Activated CD4-positive, alpha-beta T cell treated with anti-CD3 and anti-CD28 coated beads for 36 hours (primary cell): ENCODE results near the gene MAP3K7CL. TPM values are rescaled to one million over a fixed set of nuclear protein-coding genes. Genes with fewer than 3 reads are reported as not detected.

Experiments
- ATAC-seq: fragments of 200-7000 bp; cut with Tn5 transposase; one replicate; pipeline ENCODE4 v1.10.0; 2021; ENCODE audit warnings: mild to moderate bottlenecking, moderate library complexity
- CTCF ChIA-PET: fragments of 350-600 bp; sonication (Branson Sonifier 250); formaldehyde crosslinking; loops from one replicate; lab custom pipeline; 2021; ENCODE audit warnings: antibody characterized with exemption; lab: Charles Lee
- POLR2A ChIA-PET: fragments of 350-600 bp; sonication (Branson Sonifier 250); formaldehyde crosslinking; loops from one replicate; lab custom pipeline; 2021; ENCODE audit warnings: antibody characterized with exemption, inconsistent platforms; lab: Charles Lee
- DNase-seq: peaks from one replicate; pipeline ENCODE4 v3.0.0-alpha.2; 2020
- H3K27ac Mint-ChIP-seq: one replicate; pipeline ENCODE4 v1.8.0; 2021; ENCODE audit warnings: mixed read lengths
- H3K27me3 Mint-ChIP-seq: one replicate; pipeline ENCODE4 v1.8.0; 2021; ENCODE audit warnings: mixed read lengths
- H3K36me3 Mint-ChIP-seq: one replicate; pipeline ENCODE4 v1.8.0; 2021; ENCODE audit warnings: low read depth, mixed read lengths
- H3K4me1 Mint-ChIP-seq: one replicate; pipeline ENCODE4 v1.8.0; 2021; ENCODE audit warnings: mixed read lengths
- H3K4me3 Mint-ChIP-seq: one replicate; pipeline ENCODE4 v1.8.0; 2021; ENCODE audit warnings: mild to moderate bottlenecking, moderate library complexity, mixed read lengths
- H3K9me3 Mint-ChIP-seq: one replicate; pipeline ENCODE4 v1.8.0; 2021; ENCODE audit warnings: low read depth, mixed read lengths
- intact Hi-C, 2 experiments: fragments of 100-400 bp; cut with DNase I in 1 of 2; cut with micrococcal nuclease in 1 of 2; formaldehyde crosslinking; loops; one replicate each; pipeline versions ENCODE4 v1.14.2 to v1.15.1; 2022 to 2024; cut with DNase I, micrococcal nuclease
- total RNA-seq, 2 experiments: library from RNA; stranded (reverse); gene quantifications; one replicate each; pipeline ENCODE4 v1.2.3, GENCODE V29; 2021

The MAP3K7CL gene
- total RNA-seq, 2 experiments from 2014 or later, result 4.9 to 5.6 TPM

- Mint-ChIP-seq H3K36me3 (no peaks in the 10 kb centered on the region), H3K27ac (no peak overlapping the region), H3K4me1 (peaks cover 17% of the 10 kb centered on the region), H3K4me3 (no peak overlapping the region), H3K27me3 (no peaks in the 10 kb centered on the region), H3K9me3 (no peaks in the 10 kb centered on the region)
- ChIA-PET CTCF (no interaction called here), POLR2A (no interaction called here)
- intact Hi-C loops, result loop anchor here in 1 of 2 experiments (5.0 kb wide), 1 partner anchor 48 kb away; no protein-coding TSS in a partner anchor
- ATAC-seq, result no peak
- no peak for DNase-seq
Measured at GRCh38 chr21:29184037-29184436, 53.6 kb downstream of the MAP3K7CL start.

- DNase-seq (no peak), ATAC-seq (no peak)
- ChIA-PET POLR2A (no interaction called here), CTCF (interaction anchor here (0.8 kb wide), 1 partner anchor 9 kb away, joined by 3 read pairs; no protein-coding TSS in a partner anchor)
- Mint-ChIP-seq H3K4me3 (no peak overlapping the region), H3K27me3 (no peaks in the 10 kb centered on the region), H3K9me3 (no peaks in the 10 kb centered on the region), H3K36me3 (no peaks in the 10 kb centered on the region), H3K4me1 (peaks cover 17% of the 10 kb centered on the region), H3K27ac (no peak overlapping the region)
- intact Hi-C loops, result no loop called here
Measured at GRCh38 chr21:29185172-29185571, 54.7 kb downstream of the MAP3K7CL start.

DNA sequence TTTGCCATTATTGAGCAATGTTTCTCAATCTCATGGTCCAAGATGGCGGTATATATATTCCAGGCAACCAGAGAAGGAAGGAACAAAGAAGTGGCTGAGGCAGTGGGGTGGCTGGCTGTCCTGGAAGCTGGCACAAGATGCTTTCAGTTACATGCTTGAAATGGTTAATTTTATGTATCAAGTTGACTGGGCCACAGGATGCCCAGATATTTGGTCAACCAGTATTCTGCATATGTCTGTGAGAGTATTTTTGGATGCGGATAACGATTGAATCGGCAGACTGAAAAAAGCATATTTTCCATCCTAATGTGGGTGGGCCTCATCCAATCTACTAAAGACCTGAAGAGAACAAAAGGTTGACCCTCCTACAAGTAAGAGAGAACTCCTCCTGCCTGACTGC, 55.2 kb downstream of the MAP3K7CL start:
- CTCF ChIA-PET, result no interaction called here
- DNase-seq, result no peak
- intact Hi-C loops, result no loop called here

DNA sequence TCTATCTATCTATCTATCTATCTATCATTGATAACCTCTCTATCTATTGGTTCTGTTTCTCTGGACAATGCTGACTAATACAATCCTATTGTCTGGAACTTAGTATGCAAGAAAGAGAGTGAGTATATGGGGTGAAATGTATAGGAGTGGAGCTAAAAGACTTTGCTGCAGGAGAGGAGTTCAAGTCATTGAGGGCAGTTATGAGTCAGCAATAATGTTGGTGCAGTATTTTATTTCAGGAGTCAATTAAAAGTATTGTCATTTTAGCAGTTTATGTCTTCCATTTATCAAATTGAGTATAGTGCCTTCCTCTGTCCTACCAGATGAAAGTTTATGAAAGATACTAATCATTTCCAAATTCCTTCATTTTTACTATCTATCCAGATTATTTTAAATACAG, 55.8 kb downstream of the MAP3K7CL start:
- H3K9me3 Mint-ChIP-seq, result no peaks in the 10 kb centered on the region
- ATAC-seq (no peak), DNase-seq (no peak)
- CTCF ChIA-PET, result interaction anchor here (1.0 to 1.3 kb wide), 2 partner anchors 12 to 15 kb away, joined by 3 read pairs; no protein-coding TSS in a partner anchor
- POLR2A ChIA-PET, result no interaction called here
- no peaks in the 10 kb centered on the region for H3K36me3 Mint-ChIP-seq
- intact Hi-C loops, result no loop called here
- H3K27ac Mint-ChIP-seq, result no peak overlapping the region
- no peaks in the 10 kb centered on the region for H3K27me3 Mint-ChIP-seq
- no peak overlapping the region for H3K4me3 Mint-ChIP-seq
- peaks cover 17% of the 10 kb centered on the region for H3K4me1 Mint-ChIP-seq

More for the DNA sequence above, 55.2 kb downstream of the MAP3K7CL start:
- Mint-ChIP-seq H3K4me1 (peaks cover 17% of the 10 kb centered on the region), H3K27ac (no peak overlapping the region), H3K9me3 (no peaks in the 10 kb centered on the region), H3K27me3 (no peaks in the 10 kb centered on the region), H3K4me3 (no peak overlapping the region), H3K36me3 (no peaks in the 10 kb centered on the region)
- POLR2A ChIA-PET, result no interaction called here
- no peak for ATAC-seq

DNA sequence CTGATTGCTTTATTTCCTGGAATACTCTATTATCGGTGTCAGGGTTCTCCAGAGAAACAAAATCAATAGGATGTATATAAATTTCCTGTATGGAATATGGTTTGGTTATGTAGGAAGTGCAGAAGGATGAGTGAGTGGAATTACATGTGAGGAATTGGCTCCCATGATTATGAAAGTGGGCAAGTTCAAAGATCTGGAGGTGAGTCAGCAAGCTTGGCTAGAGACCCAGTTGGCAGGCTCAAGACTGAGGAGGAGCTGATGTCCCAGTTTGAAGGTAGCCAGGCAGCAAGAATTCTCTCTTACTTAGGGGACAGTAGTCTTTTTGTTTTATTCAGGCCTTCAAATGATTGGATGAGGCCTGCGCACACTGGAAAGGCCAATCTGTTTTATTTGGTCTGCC, 57.5 kb downstream of the MAP3K7CL start:
- H3K4me1 Mint-ChIP-seq, result peaks cover 2% of the 10 kb centered on the region
- H3K9me3 Mint-ChIP-seq, result no peaks in the 10 kb centered on the region
- no peak overlapping the region for H3K27ac Mint-ChIP-seq
- CTCF ChIA-PET, result interaction anchor here (1.1 kb wide), 1 partner anchor 23 kb away, joined by 3 read pairs; no protein-coding TSS in a partner anchor
- H3K27me3 Mint-ChIP-seq, result peaks cover 2% of the 10 kb centered on the region
- ATAC-seq, result no peak
- intact Hi-C loops, result no loop called here
- H3K36me3 Mint-ChIP-seq, result no peaks in the 10 kb centered on the region
- no peak overlapping the region for H3K4me3 Mint-ChIP-seq
- DNase-seq, result no peak
- POLR2A ChIA-PET, result no interaction called here

- intact Hi-C loops, result no loop called here
- Mint-ChIP-seq H3K36me3 (no peaks in the 10 kb centered on the region), H3K27ac (no peak overlapping the region), H3K4me1 (no peaks in the 10 kb centered on the region), H3K9me3 (no peaks in the 10 kb centered on the region), H3K4me3 (no peak overlapping the region), H3K27me3 (peaks cover 2% of the 10 kb centered on the region)
- DNase-seq (no peak), ATAC-seq (no peak)
- ChIA-PET POLR2A (no interaction called here), CTCF (interaction anchor here (0.6 kb wide), 1 partner anchor 185 kb away, joined by 3 read pairs; no protein-coding TSS in a partner anchor)
Measured at GRCh38 chr21:29189353-29189752, 58.9 kb downstream of the MAP3K7CL start.

DNA sequence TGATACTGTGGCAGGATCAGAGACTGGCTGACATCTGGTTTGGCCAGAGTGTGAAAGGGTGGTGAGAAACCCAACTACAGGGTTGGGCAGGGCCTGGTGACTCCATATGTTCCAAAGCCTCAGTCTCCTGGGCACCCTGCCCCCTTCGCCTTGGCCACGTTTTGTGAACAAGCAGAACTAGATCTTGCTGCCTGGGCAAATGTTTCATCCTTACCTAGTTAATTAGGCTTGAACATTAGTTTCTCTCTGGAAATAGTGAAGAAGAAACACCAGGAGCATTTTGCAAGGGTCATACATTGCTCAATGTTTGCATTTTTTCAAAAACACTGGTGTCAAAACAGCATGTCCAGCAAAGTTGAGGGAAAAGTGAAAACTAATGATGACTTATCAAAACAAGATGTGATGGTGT, 60.5 kb downstream of the MAP3K7CL start:
- CTCF ChIA-PET, result no interaction called here
- intact Hi-C loops, result loop anchor here in 1 of 2 experiments (10.0 kb wide), 1 partner anchor 96 kb away; no protein-coding TSS in a partner anchor
- POLR2A ChIA-PET, result no interaction called here
- ATAC-seq (peak; percentile 47), DNase-seq (peak; percentile 24)
- Mint-ChIP-seq H3K27ac (no peak overlapping the region), H3K4me3 (no peak overlapping the region), H3K27me3 (peaks cover 2% of the 10 kb centered on the region), H3K4me1 (peaks cover 14% of the 10 kb centered on the region), H3K36me3 (no peaks in the 10 kb centered on the region), H3K9me3 (no peaks in the 10 kb centered on the region)

DNA sequence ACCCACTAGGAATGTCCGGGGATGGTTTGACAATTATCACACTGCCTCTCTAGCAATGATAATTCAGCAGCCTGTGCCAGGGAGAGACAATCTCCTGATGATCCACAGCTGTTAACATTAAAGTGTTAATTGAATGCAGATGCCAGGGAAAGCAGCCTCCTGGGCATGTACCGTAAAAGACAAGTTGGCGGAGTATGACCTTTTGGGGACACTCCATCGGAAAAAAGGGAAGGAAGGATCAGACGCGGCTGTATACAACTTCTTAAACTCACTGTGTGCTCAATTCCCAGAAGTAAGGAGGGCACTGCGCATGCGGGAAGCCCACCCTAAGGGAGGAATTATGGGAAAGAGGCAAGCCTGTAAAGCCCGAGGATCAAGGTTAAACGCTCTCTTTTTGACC, 62.6 kb downstream of the MAP3K7CL start:
- intact Hi-C loops, result loop anchor here in 1 of 2 experiments (10.0 kb wide), 1 partner anchor 98 kb away; no protein-coding TSS in a partner anchor
- H3K9me3 Mint-ChIP-seq, result peaks cover 7% of the 10 kb centered on the region
- peaks cover 34% of the 10 kb centered on the region for H3K4me1 Mint-ChIP-seq
- DNase-seq, result no peak
- no peak overlapping the region for H3K27ac Mint-ChIP-seq
- H3K4me3 Mint-ChIP-seq, result no peak overlapping the region
- H3K36me3 Mint-ChIP-seq, result peaks cover 7% of the 10 kb centered on the region
- no peak for ATAC-seq
- H3K27me3 Mint-ChIP-seq, result peaks cover 2% of the 10 kb centered on the region
- ChIA-PET POLR2A (no interaction called here), CTCF (no interaction called here)

- DNase-seq (no peak), ATAC-seq (no peak)
- H3K4me3 Mint-ChIP-seq, result no peak overlapping the region
- H3K4me1 Mint-ChIP-seq, result peaks cover 34% of the 10 kb centered on the region
- H3K9me3 Mint-ChIP-seq, result peaks cover 11% of the 10 kb centered on the region
- CTCF ChIA-PET, result interaction anchor here (0.9 to 1.1 kb wide), 2 partner anchors 9 to 12 kb away, joined by 3 read pairs; no protein-coding TSS in a partner anchor
- peaks cover 2% of the 10 kb centered on the region for H3K27me3 Mint-ChIP-seq
- intact Hi-C loops, result loop anchor here in 1 of 2 experiments (10.0 kb wide), 1 partner anchor 99 kb away; no protein-coding TSS in a partner anchor
- H3K27ac Mint-ChIP-seq, result no peak overlapping the region
- H3K36me3 Mint-ChIP-seq, result peaks cover 10% of the 10 kb centered on the region
- POLR2A ChIA-PET, result interaction anchor here (0.6 kb wide), 1 partner anchor 119 kb away, joined by 5 read pairs; no protein-coding TSS in a partner anchor
Measured at GRCh38 chr21:29193901-29194300, 63.5 kb downstream of the MAP3K7CL start.

- intact Hi-C loops, result loop anchor here in 1 of 2 experiments (10.0 kb wide), 1 partner anchor 100 kb away; no protein-coding TSS in a partner anchor
- H3K27ac Mint-ChIP-seq, result no peak overlapping the region
- H3K27me3 Mint-ChIP-seq, result peaks cover 2% of the 10 kb centered on the region
- DNase-seq (no peak), ATAC-seq (no peak)
- H3K4me1 Mint-ChIP-seq, result peaks cover 34% of the 10 kb centered on the region
- peaks cover 15% of the 10 kb centered on the region for H3K9me3 Mint-ChIP-seq
- ChIA-PET POLR2A (interaction anchor here (0.6 kb wide), 1 partner anchor 118 kb away, joined by 5 read pairs; no protein-coding TSS in a partner anchor), CTCF (interaction anchor here (0.9 to 1.4 kb wide), 4 partner anchors 9 to 46 kb away, joined by 3 to 4 read pairs (median 3); no protein-coding TSS in a partner anchor)
- H3K36me3 Mint-ChIP-seq, result peaks cover 14% of the 10 kb centered on the region
- H3K4me3 Mint-ChIP-seq, result no peak overlapping the region
Measured at GRCh38 chr21:29194342-29194741, 63.9 kb downstream of the MAP3K7CL start.

DNA sequence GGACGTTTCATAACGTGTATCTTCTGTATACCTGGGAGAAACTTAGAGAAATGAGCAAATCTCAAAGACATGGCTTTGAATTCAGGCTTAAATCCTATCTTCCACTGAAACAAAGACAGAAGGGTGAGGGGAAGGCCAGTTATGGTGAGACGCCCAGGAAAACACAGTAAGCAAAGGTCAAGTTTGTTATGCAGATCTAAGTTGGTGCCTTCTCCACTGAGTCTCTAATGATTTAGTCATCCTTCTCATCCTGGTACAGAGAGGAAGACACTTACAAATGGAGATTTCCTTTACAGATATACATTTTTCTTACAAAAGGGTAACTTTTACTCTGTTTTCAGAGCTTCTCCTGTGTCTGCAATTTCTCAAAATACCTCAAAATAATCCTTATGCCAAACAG, 64.4 kb downstream of the MAP3K7CL start:
- H3K36me3 Mint-ChIP-seq, result peaks cover 14% of the 10 kb centered on the region
- H3K9me3 Mint-ChIP-seq, result peaks cover 15% of the 10 kb centered on the region
- ChIA-PET CTCF (interaction anchor here (0.5 to 1.6 kb wide), 9 partner anchors 10 to 188 kb away, joined by 3 to 7 read pairs (median 3); no protein-coding TSS in a partner anchor), POLR2A (no interaction called here)
- no peak overlapping the region for H3K4me3 Mint-ChIP-seq
- DNase-seq, result no peak
- peaks cover 34% of the 10 kb centered on the region for H3K4me1 Mint-ChIP-seq
- intact Hi-C loops, result loop anchor here (5.0 to 10.0 kb wide), 2 partner anchors 100 to 462 kb away; no protein-coding TSS in a partner anchor
- H3K27ac Mint-ChIP-seq, result peak overlapping the region; percentile 58
- peaks cover 2% of the 10 kb centered on the region for H3K27me3 Mint-ChIP-seq
- ATAC-seq, result no peak
